CMK (cell line): ENCODE results near the gene ROBO2.

Experiments used
- DNase-seq: peaks from one replicate; pipeline ENCODE4 v3.0.0-alpha.2; 2010; ENCODE audit warnings: low read depth

Gene ROBO2

GRCh38 chr3:77412021-77412438 is 372.1 kb downstream of the ROBO2 start:
- DNase-seq = no peak

DNA sequence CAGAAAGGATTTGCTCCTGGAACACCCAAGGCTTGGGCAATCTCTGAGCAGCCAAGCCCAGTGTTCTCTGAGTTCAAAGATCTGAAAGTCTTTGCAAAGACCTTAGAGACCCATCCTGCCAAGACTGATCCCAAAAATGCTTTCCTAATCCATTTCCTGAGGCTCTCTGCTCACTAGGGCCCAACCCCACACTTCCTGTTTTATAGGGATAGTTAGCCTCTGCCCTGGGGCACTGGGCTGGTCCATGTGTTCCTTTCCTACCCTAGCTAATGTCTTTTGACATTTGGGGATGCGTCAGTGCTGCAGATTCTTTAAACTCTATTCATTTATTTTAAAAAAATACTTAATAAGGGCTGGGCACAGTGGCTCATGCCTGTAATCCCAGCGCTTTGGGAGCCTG is 372.7 kb downstream of the ROBO2 start:
- no peak for DNase-seq

DNA sequence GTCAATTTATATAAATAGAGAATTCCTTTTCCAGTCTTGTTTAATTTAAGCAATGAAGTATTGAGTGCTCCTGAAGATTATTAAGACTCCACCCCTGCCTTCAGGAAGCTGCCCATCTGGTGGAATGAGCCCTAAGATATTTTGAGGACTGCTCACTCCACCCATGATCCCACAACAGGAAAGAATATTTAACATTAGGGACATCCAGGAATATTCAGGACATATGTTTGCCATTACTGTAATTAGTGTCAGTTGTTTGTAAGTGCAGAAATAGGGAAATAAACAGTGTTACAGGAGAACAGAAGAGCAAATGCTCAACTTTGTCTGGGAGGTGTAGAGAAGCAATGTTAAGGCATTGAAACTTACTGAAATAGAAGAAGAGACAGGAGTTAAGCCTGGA is 375.0 kb downstream of the ROBO2 start:
- no peak for DNase-seq

DNA sequence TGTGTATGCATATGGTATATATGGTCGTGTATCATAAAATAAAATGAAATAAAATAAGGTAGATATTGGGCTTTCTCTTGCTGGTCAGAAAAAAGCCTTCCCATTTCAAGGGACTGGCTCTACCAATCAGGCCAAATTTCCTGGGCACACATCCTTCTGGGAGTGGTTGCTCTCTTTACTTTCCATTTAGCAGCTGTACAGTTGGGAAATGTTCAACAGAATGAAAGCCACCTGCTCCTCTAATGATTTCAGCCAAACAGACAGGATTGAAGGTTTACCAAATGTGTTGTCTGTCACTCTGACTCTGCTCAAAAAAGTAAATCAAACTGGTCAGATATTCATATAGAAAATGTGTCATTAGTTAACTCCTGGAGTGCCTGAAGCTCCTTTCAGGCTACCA is 380.4 kb downstream of the ROBO2 start:
- no peak for DNase-seq

- no peak for DNase-seq
These were observed 382.0 kb downstream of the ROBO2 start for GRCh38 chr3:77421916-77422315.

DNA sequence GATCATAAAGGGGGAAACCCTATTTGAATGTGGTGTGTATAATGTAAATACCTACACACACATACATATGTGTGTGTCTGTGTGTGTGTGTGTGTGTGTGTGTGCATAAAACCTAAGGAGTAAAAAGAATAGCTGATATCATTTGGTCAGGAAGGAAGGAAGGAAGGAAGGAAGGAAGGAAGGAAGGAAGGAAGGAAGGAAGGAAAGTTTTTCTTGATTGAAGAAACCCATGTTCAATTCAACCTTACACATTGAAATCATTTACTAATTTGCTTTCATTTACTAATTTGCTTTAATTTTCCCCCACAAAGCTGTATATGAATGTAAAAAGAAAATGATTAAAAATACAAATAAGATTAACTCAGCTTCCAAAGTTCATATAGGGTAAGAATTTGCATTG is 386.6 kb downstream of the ROBO2 start:
- DNase-seq = no peak

GRCh38 chr3:77427528-77427927 is 387.6 kb downstream of the ROBO2 start:
- no peak for DNase-seq

DNA sequence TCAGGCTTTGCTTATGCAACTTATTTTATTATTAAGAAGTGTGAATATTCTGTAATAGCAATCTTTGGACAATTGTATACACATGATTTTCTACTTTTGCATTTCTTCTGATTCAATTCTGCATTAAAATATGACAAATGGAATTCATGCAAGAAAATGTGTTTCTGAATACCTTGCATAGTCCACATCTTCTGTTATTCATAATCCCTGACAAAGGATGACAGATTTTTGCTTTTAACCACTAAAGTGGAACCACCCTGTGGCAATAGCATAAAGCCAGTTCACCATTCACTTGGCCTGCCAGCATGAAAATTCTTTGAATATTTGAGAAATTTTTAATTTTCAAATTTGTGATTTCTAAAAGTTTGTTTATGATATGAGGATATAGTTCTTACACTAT is 397.0 kb downstream of the ROBO2 start:
- DNase-seq = no peak

GRCh38 chr3:77446084-77446483 is 406.2 kb downstream of the ROBO2 start:
- no peak for DNase-seq

GRCh38 chr3:77446761-77447160 is 406.9 kb downstream of the ROBO2 start:
- no peak for DNase-seq

- DNase-seq = no peak
These were observed 409.8 kb downstream of the ROBO2 start for GRCh38 chr3:77449459-77450350.

DNA sequence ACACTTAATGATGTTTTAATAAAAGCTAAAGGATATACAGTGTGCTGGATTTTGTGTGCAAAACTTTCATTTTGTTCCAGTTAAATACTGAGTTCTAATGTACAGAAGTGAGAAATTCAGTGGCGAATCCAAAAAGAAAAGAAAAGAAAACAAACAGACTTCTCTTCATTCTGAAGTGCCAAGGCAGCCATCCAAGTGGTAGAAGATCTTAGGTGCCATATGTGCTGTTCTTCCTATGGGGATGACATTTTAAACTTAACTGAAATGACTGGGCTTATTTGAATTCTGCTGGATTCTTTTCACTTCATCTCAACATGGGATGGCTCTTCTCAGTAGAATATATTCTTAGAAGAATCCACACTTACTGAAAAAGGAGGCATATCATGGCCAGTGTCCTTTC is 416.5 kb downstream of the ROBO2 start:
- DNase-seq = no peak

DNA sequence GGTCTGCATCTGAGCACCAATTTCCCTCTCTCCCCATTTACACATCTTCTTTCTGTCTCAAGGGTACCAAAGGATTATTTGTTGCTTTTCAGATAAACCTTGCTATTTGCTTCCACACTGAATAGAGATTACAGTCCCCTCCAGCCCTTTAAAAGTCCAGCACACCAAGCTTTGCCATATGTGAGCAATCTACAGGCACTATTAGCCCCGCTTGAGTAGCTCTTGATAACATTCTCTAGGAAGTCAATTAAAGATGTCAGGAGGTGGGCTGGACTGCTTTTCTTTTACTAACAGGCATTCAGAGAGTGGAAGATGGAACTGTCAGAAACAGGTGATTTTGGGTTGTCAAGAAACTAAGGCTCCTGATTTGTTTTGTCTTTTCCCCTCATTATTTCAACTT is 417.0 kb downstream of the ROBO2 start:
- no peak for DNase-seq

- DNase-seq = no peak
These were observed 420.0 kb downstream of the ROBO2 start for GRCh38 chr3:77459926-77460325.

DNA sequence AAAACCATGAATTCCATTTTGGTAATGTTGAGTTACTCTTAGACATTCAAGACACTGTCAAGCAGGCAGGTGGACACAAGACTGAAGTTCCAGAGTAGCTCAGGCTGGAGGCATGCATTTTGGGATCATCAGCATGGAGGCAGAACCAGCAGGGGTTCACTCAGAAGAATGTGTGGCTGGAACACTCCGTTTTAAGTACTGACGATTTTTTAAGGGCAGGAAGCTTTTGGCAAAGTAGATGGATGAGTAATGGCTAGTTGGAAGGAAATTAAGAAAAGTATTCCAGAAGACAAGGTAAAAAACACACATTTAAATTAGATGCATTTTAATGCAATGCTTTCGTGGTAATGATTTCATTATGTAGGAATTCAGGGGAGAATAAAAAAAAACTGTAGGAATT is 420.4 kb downstream of the ROBO2 start:
- DNase-seq = no peak

- no peak for DNase-seq
These were observed 423.1 kb downstream of the ROBO2 start for GRCh38 chr3:77462951-77463350.

GRCh38 chr3:77464111-77464688 is 424.3 kb downstream of the ROBO2 start:
- DNase-seq = no peak

- DNase-seq = no peak
These were observed 426.7 kb downstream of the ROBO2 start for GRCh38 chr3:77466562-77467115.

DNA sequence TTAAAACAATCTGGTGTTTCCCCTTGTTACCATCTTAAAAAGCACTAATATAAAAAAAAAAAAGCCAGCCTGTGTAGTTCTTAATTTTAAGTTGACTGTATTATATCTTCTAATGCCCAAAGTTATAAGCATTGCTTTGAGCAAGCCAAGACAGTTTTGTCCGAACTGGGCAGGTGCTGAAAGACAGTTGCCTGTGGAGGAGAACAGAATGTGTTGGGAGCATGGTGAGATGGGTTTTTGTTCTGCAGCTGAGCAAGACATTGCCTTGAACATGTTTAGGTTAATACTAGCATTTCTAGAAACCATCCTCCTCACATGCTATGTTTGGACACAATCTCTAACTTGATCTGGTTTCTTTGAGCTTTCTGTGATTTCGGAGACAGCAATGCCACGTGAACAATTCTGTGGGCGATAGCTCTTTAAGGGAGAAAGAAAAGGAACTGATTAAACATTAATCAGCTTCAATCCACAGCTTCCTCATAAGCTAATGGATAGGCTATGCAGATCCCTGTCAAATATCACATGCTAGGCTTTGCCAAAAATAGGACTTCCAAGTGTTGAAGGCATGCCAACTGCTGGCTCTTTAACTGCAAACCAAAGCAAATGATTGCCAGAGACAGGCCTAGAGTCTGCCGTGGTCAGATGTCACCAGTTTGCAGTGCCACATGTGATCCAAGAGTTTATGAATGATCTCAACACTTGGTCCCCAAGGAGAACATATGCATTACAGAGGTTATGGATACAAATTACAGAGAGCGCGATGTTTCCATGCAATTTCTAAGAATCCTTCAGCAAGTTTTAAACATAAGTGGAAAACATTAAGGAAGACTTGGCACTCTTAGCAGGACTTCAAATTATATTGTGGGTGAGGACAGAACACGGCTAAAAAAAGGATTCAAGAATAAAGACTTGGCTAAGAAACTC is 428.1 kb downstream of the ROBO2 start:
- DNase-seq = no peak

DNA sequence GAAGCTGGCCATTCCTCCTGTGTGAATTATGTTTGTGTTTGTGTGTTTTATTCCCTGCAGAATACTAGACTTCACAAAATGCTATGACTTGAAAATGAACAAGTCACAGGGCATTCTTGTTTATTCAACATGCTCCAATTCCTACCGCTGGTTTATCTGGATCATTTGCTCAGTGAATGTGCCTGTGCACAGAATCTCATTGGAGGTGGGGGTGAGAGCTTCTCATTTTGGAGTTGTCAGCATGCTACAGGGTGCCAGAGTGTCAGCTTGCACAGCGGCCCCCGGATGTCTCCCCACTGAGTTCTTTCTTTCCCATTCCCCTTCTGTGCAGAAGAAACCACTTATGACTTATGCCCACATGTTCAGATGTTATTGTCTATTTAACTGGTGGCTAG is 428.7 kb downstream of the ROBO2 start:
- no peak for DNase-seq

- no peak for DNase-seq
These were observed 435.6 kb downstream of the ROBO2 start for GRCh38 chr3:77475507-77475906.

DNA sequence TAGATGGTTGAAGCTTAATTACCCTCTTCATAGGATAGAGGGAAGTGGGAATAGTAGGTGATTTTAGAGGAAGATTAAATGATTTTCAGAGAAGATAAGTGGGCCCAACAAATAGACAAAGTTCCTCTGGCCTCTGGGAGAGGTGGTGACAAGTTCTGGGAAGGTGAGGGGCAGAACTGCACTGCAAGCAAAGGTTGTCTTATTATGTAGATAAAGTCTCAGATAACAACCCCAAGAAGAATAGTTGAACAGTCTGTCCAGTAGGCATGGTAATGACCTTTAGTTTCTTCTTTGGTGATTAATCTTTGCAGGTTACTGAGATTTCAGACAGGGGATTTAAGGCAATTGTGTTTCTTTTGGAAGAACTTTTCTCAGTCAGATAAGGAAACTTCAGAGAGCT is 439.1 kb downstream of the ROBO2 start:
- DNase-seq = no peak
